Uterus (tissue), 4 donors: Measurements from ENCODE around the gene YLPM1. TPM values are rescaled to one million over a fixed set of nuclear protein-coding genes. Genes with fewer than 3 reads are reported as not detected.

ENCODE experiments used
- DNase-seq, 2 donors: peaks; one replicate each; pipeline ENCODE4 v3.0.0-alpha.2; 2019 to 2020
- H3K27ac ChIP-seq, 2 donors: fragments of 200-600 bp; sonication (generic); 1 replicate in 1 of 2; 2 replicates in 1 of 2; pipeline ENCODE4 v1.5.1; 2016 to 2018
- H3K27me3 ChIP-seq, 2 donors: fragments of 200-600 bp; sonication (generic); one replicate each; pipeline ENCODE4 v1.5.1; 2018 to 2019; ENCODE audit warnings: control low read depth in 1 of 2
- H3K36me3 ChIP-seq, 2 donors: fragments of 200-600 bp; sonication (generic); one replicate each; pipeline ENCODE4 v1.5.1; 2019; ENCODE audit warnings: control low read depth in 1 of 2
- H3K4me1 ChIP-seq, 2 donors: fragments of 200-600 bp; sonication (generic); one replicate each; pipeline ENCODE4 v1.5.1; 2018 to 2019; ENCODE audit warnings: control low read depth in 1 of 2
- H3K4me3 ChIP-seq, 2 donors: fragments of 200-600 bp; sonication (generic); 1 replicate in 1 of 2; 2 replicates in 1 of 2; pipeline ENCODE4 v1.5.1; 2018 to 2019; ENCODE audit warnings: mild to moderate bottlenecking in 1 of 2
- H3K9me3 ChIP-seq, 2 donors: fragments of 200-600 bp; sonication (generic); one replicate each; pipeline ENCODE4 v1.5.1; 2019; ENCODE audit warnings: control low read depth in 1 of 2
- CTCF ChIP-seq, 4 experiments: fragments of 200-600 bp in 2 of 4; fragments of 450-650 bp in 2 of 4; sonication (generic) in 2 of 4; IDR thresholded peaks; one replicate each; pipeline ENCODE4 v1.5.1; 2016 to 2019; ENCODE audit warnings: antibody characterized with exemption in 4 of 4, mild to moderate bottlenecking in 2 of 4, moderate library complexity in 1 of 4
- POLR2A ChIP-seq, 2 donors: fragments of 450-650 bp; IDR thresholded peaks; one replicate each; pipeline ENCODE4 v1.6.1; 2016; ENCODE audit warnings: antibody characterized with exemption in 2 of 2, mild to moderate bottlenecking in 1 of 2, moderate library complexity in 1 of 2
- intact Hi-C: fragments of 100-400 bp; cut with DNase I; formaldehyde crosslinking; loops from one replicate; pipeline ENCODE4 v1.15.1; 2023; ENCODE audit warnings: low total_unique reads
- total RNA-seq, 4 donors: library from RNA; depleted of rRNA in 3 of 4; stranded (reverse); fragments of >200 nt in 3 of 4; gene quantifications; one replicate each; pipeline versions ENCODE4 v1.1.0 to v1.2.4, GENCODE V29; 2014 to 2023
- donor health status: DM: yes; HTN: yes; CAD: no.

The YLPM1 gene
- total RNA-seq, 4 donors from 2014 or later, result 8.8 to 118 (median 91.9) TPM

GRCh38 chr14:74871819-74872218 lies 108.7 kb downstream of the YLPM1 start:
- intact Hi-C loops, result no loop called here
- no peak for DNase-seq
- no peak overlapping the region for H3K27ac ChIP-seq
- H3K36me3 ChIP-seq, result no peaks in the 10 kb centered on the region
- TF ChIP-seq CTCF (IDR thresholded peaks at IDR 0.05) (no peak), POLR2A (IDR thresholded peaks at IDR 0.05) (no peak)
- H3K4me3 ChIP-seq, result no peak overlapping the region
- no peaks in the 10 kb centered on the region for H3K4me1 ChIP-seq
- H3K27me3 ChIP-seq, result no peaks in the 10 kb centered on the region
- no peaks in the 10 kb centered on the region for H3K9me3 ChIP-seq

GRCh38 chr14:74875204-74875603 lies 112.1 kb downstream of the YLPM1 start:
- intact Hi-C loops, result no loop called here
- no peak for TF ChIP-seq POLR2A (IDR thresholded peaks at IDR 0.05)
- TF ChIP-seq CTCF (IDR thresholded peaks at IDR 0.05), result no peak
- Histone ChIP-seq H3K9me3 (no peaks in the 10 kb centered on the region), H3K27me3 (no peaks in the 10 kb centered on the region), H3K4me3 (no peak overlapping the region), H3K36me3 (no peaks in the 10 kb centered on the region), H3K4me1 (no peaks in the 10 kb centered on the region), H3K27ac (no peak overlapping the region)
- no peak for DNase-seq

- intact Hi-C loops, result no loop called here
- DNase-seq, result no peak
- no peak for TF ChIP-seq POLR2A (IDR thresholded peaks at IDR 0.05)
- no peak for TF ChIP-seq CTCF (IDR thresholded peaks at IDR 0.05)
- H3K9me3 ChIP-seq, result no peaks in the 10 kb centered on the region
- H3K36me3 ChIP-seq, result no peaks in the 10 kb centered on the region
- no peak within 1 kb of the TSS for H3K27ac ChIP-seq
- no peaks in the 10 kb centered on the region for H3K27me3 ChIP-seq
- no peak within 1 kb of the TSS for H3K4me3 ChIP-seq
- no peaks in the 10 kb centered on the region for H3K4me1 ChIP-seq
These were observed 113.1 kb downstream of the YLPM1 start, which contains the start of gene PROX2 for GRCh38 chr14:74875941-74876913. Gene PROX2 (minus strand): TSS chr14:74876145. CDS start chr14:74863834, 12,311 bp downstream.

- no peaks in the 10 kb centered on the region for H3K27me3 ChIP-seq
- no peaks in the 10 kb centered on the region for H3K36me3 ChIP-seq
- H3K27ac ChIP-seq, result no peak overlapping the region
- TF ChIP-seq POLR2A (IDR thresholded peaks at IDR 0.05) (no peak), CTCF (IDR thresholded peaks at IDR 0.05) (no peak)
- intact Hi-C loops, result no loop called here
- H3K4me1 ChIP-seq, result peaks cover 8 to 9% of the 10 kb centered on the region in 2 donors
- H3K4me3 ChIP-seq, result no peak overlapping the region
- H3K9me3 ChIP-seq, result no peaks in the 10 kb centered on the region
- no peak for DNase-seq
These were observed 116.5 kb downstream of the YLPM1 start for GRCh38 chr14:74879427-74880182.
